Smooth muscle cell (in vitro differentiated cells): Measurements from ENCODE around the gene GTF2B. TPM values are rescaled to one million over a fixed set of nuclear protein-coding genes. Genes with fewer than 3 reads are reported as not detected.
"Not testable (repeated sequence)": the region's sequence is repeated elsewhere in the genome, so short reads cannot be mapped to it uniquely, and the experiment has no call there.

ENCODE experiments used
- DNase-seq: peaks from one replicate; lab custom pipeline; 2025; ENCODE audit not compliant: unreplicated experiment; lab: John Stamatoyannopoulos, UW
- H2AFZ ChIP-seq: fragments of 200-600 bp; sonication (generic); 2 replicates; pipeline ENCODE4 v1.6.0; 2016; ENCODE audit warnings: antibody characterized with exemption, low read depth, mild to moderate bottlenecking
- H3F3A ChIP-seq: fragments of 200-600 bp; sonication (generic); 2 replicates; pipeline ENCODE4 v1.6.0; 2017; ENCODE audit warnings: antibody characterized with exemption, low read depth
- H3K27ac ChIP-seq: fragments of 200-600 bp; sonication (generic); 2 replicates; pipeline ENCODE4 v1.5.1; 2016; ENCODE audit warnings: low read depth, mild to moderate bottlenecking
- H3K27me3 ChIP-seq: fragments of 200-600 bp; sonication (generic); 2 replicates; pipeline ENCODE4 v1.6.1; 2016; ENCODE audit warnings: low read depth, mild to moderate bottlenecking
- H3K36me3 ChIP-seq: fragments of 200-600 bp; sonication (generic); 2 replicates; pipeline ENCODE4 v1.5.1; 2016; ENCODE audit warnings: low read depth
- H3K4me1 ChIP-seq: fragments of 200-600 bp; sonication (generic); 2 replicates; pipeline ENCODE4 v1.5.1; 2016; ENCODE audit warnings: low read depth
- H3K4me2 ChIP-seq: fragments of 200-600 bp; sonication (generic); 2 replicates; pipeline ENCODE4 v1.6.0; 2016; ENCODE audit warnings: mild to moderate bottlenecking
- H3K4me3 ChIP-seq: fragments of 200-600 bp; sonication (generic); 2 replicates; pipeline ENCODE4 v1.5.1; 2016; ENCODE audit warnings: mild to moderate bottlenecking
- H3K79me2 ChIP-seq: fragments of 200-600 bp; sonication (generic); 2 replicates; pipeline ENCODE4 v1.6.0; 2016; ENCODE audit warnings: low read depth, mild to moderate bottlenecking
- H3K9ac ChIP-seq: fragments of 200-600 bp; sonication (generic); 2 replicates; pipeline ENCODE4 v1.6.0; 2016; ENCODE audit warnings: low read depth
- H3K9me3 ChIP-seq: fragments of 200-600 bp; sonication (generic); replicated peaks from 2 replicates; pipeline ENCODE4 v1.5.1; 2016; ENCODE audit warnings: low read depth
- H4K20me1 ChIP-seq: fragments of 200-600 bp; sonication (generic); 2 replicates; pipeline ENCODE4 v1.6.0; 2016; ENCODE audit warnings: low read depth
- CTCF ChIP-seq: fragments of 200-600 bp; sonication (generic); IDR thresholded peaks from 2 replicates; pipeline ENCODE4 v1.5.1; 2017; ENCODE audit warnings: borderline replicate concordance, mild to moderate bottlenecking, antibody characterized with exemption; ENCODE audit not compliant: insufficient read depth, poor library complexity, severe bottlenecking
- WGBS: methylation state at CpG from one replicate; pipeline ENCODE4 v1.1.7; 2016; ENCODE audit warnings: low lambda C conversion rate; 5-methylcytosine and 5-hydroxymethylcytosine counted together
- polyA plus RNA-seq: library from polyadenylated mRNA; unstranded; fragments of >200 nt; fragmentation: Nextera tagmentation; extraction: Ambion mirVana; gene quantifications from 2 replicates; pipeline ENCODE4 v1.2.1, GENCODE V29; 2016
- total RNA-seq: library from RNA; depleted of rRNA; stranded (reverse); fragments of >200 nt; gene quantifications from 2 replicates; pipeline ENCODE4 v1.2.3, GENCODE V29; 2014

The GTF2B gene
- total and polyA plus RNA-seq, 2 experiments from 2014 or later, result 51.0 to 75.2 TPM

GRCh38 chr1:88888750-88889149 is 2.6 kb downstream of the GTF2B start:
- no peak for DNase-seq
- no peak overlapping the region for H3K4me2 ChIP-seq
- no peak overlapping the region for H3K4me3 ChIP-seq
- H3K9ac ChIP-seq, result no peak overlapping the region
- no peaks in the 10 kb centered on the region for H3K9me3 ChIP-seq
- no peaks in the 10 kb centered on the region for H3K27me3 ChIP-seq
- H3K4me1 ChIP-seq, result peaks cover 7% of the 10 kb centered on the region
- H2AFZ ChIP-seq, result no peak overlapping the region
- 88% methylated on average over 1 of the region's 1 CpG for WGBS
- peaks cover 47% of the 10 kb centered on the region for H4K20me1 ChIP-seq
- TF ChIP-seq CTCF, result no peak
- peaks cover 65% of the 10 kb centered on the region for H3K79me2 ChIP-seq
- peaks cover 6% of the 10 kb centered on the region for H3K36me3 ChIP-seq
- no peak overlapping the region for H3K27ac ChIP-seq
- H3F3A ChIP-seq, result no peaks in the 10 kb centered on the region

GRCh38 chr1:88885933-88886332 is 5.4 kb downstream of the GTF2B start:
- no peaks in the 10 kb centered on the region for H3K27me3 ChIP-seq
- H3K4me2 ChIP-seq, result no peak overlapping the region
- H3K4me1 ChIP-seq, result peaks cover 7% of the 10 kb centered on the region
- WGBS, result 92% methylated on average over 3 of the region's 3 CpGs
- H3F3A ChIP-seq, result no peaks in the 10 kb centered on the region
- no peak overlapping the region for H3K4me3 ChIP-seq
- H3K9me3 ChIP-seq, result no peaks in the 10 kb centered on the region
- DNase-seq, result no peak
- H3K36me3 ChIP-seq, result peaks cover 8% of the 10 kb centered on the region
- peaks cover 69% of the 10 kb centered on the region for H3K79me2 ChIP-seq
- no peak overlapping the region for H2AFZ ChIP-seq
- no peak overlapping the region for H3K27ac ChIP-seq
- H3K9ac ChIP-seq, result no peak overlapping the region
- H4K20me1 ChIP-seq, result peaks cover 72% of the 10 kb centered on the region
- TF ChIP-seq CTCF, result no peak

GRCh38 chr1:88883156-88883555 is 8.2 kb downstream of the GTF2B start:
- Histone ChIP-seq H3F3A (no peaks in the 10 kb centered on the region), H3K4me3 (no peak overlapping the region), H3K79me2 (peaks cover 50% of the 10 kb centered on the region), H3K27me3 (no peaks in the 10 kb centered on the region), H4K20me1 (peaks cover 59% of the 10 kb centered on the region), H3K27ac (peak overlapping the region; percentile 22), H3K4me1 (no peaks in the 10 kb centered on the region), H3K4me2 (no peak overlapping the region), H3K9ac (no peak overlapping the region), H3K36me3 (peaks cover 8% of the 10 kb centered on the region), H2AFZ (no peak overlapping the region), H3K9me3 (no peaks in the 10 kb centered on the region)
- WGBS, result 77% methylated on average over 3 of the region's 3 CpGs
- DNase-seq, result no peak
- TF ChIP-seq CTCF, result no peak

GRCh38 chr1:88880717-88881116 is 10.7 kb downstream of the GTF2B start:
- WGBS, result 95% methylated on average over 8 of the region's 8 CpGs
- H3K79me2 ChIP-seq, result peaks cover 42% of the 10 kb centered on the region
- DNase-seq, H3K27me3 ChIP-seq, H3K4me1 ChIP-seq, H3K4me3 ChIP-seq, H3F3A ChIP-seq, H3K9me3 ChIP-seq, H3K9ac ChIP-seq, H3K4me2 ChIP-seq, H2AFZ ChIP-seq, H3K27ac ChIP-seq, H3K36me3 ChIP-seq: not testable (repeated sequence)
- peaks cover 71% of the 10 kb centered on the region for H4K20me1 ChIP-seq
